GM23248 (cell line): ENCODE results near the gene ATP2B2.

Experiments used
- EZH2 ChIP-seq: fragments of 200-600 bp; sonication (generic); IDR thresholded peaks from 2 replicates; pipeline ENCODE4 v1.6.1; 2018; ENCODE audit warnings: antibody characterized with exemption, mild to moderate bottlenecking; ENCODE audit not compliant: insufficient read depth, poor library complexity, severe bottlenecking
- EZH2phosphoT487 ChIP-seq: fragments of 200-600 bp; sonication (generic); IDR thresholded peaks from 2 replicates; pipeline ENCODE4 v1.6.1; 2018; ENCODE audit warnings: antibody characterized with exemption, moderate library complexity, mild to moderate bottlenecking, low read depth; ENCODE audit not compliant: insufficient read depth

GRCh38 chr3:10405816-10406215 lies 99.6 kb downstream of the ATP2B2 start:
- TF ChIP-seq EZH2: no peak
- TF ChIP-seq EZH2phosphoT487: no peak
